ENCODE results near the gene SMG1. TPM values are rescaled to one million over a fixed set of nuclear protein-coding genes. Genes with fewer than 3 reads are reported as not detected.
"Not testable (repeated sequence)": the region's sequence is repeated elsewhere in the genome, so short reads cannot be mapped to it uniquely, and the experiment has no call there.

SMG1 gene
- total RNA-seq, 2 donors from 2014 or later = 166 to 216 TPM

GRCh38 chr16:18784917-18785623, 141.1 kb downstream of the SMG1 start:
- Mint-ChIP-seq H3K36me3 (ENCODE audit: low read depth) (peaks cover 80% of the 10 kb centered on the region), H3K9me3 (peaks cover 3% of the 10 kb centered on the region), H3K4me3 (peak overlapping the region; percentile 99), H3K27me3 (no peaks in the 10 kb centered on the region), H3K27ac (peak overlapping the region; percentile 77), H3K4me1 (peaks cover 47% of the 10 kb centered on the region)
- ATAC-seq (replicated peaks) = no peak

GRCh38 chr16:18783430-18784341, 142.5 kb downstream of the SMG1 start:
- peak; percentile 77 for ATAC-seq (replicated peaks)
- peaks cover 73% of the 10 kb centered on the region for H3K36me3 Mint-ChIP-seq (ENCODE audit: low read depth)
- peaks cover 43% of the 10 kb centered on the region for H3K4me1 Mint-ChIP-seq
- H3K27me3 Mint-ChIP-seq = no peaks in the 10 kb centered on the region
- H3K9me3 Mint-ChIP-seq = peaks cover 3% of the 10 kb centered on the region
- H3K27ac Mint-ChIP-seq = peak overlapping the region; percentile 85
- peak overlapping the region; percentile 99 for H3K4me3 Mint-ChIP-seq

- no peaks in the 10 kb centered on the region for H3K27me3 Mint-ChIP-seq
- H3K4me1 Mint-ChIP-seq = peaks cover 37% of the 10 kb centered on the region
- H3K27ac Mint-ChIP-seq = peak overlapping the region; percentile 85
- ATAC-seq (replicated peaks) = peak; percentile 75
- peaks cover 68% of the 10 kb centered on the region for H3K36me3 Mint-ChIP-seq (ENCODE audit: low read depth)
- H3K9me3 Mint-ChIP-seq = peaks cover 3% of the 10 kb centered on the region
- H3K4me3 Mint-ChIP-seq = peak overlapping the region; percentile 99
These were observed 143.3 kb downstream of the SMG1 start for GRCh38 chr16:18782697-18783429.

- not testable (repeated sequence) for H3K4me3 Mint-ChIP-seq; H3K27ac Mint-ChIP-seq; ATAC-seq (replicated peaks); H3K9me3 Mint-ChIP-seq; H3K27me3 Mint-ChIP-seq
- peaks cover 52% of the 10 kb centered on the region for H3K36me3 Mint-ChIP-seq (ENCODE audit: low read depth)
- H3K4me1 Mint-ChIP-seq = peaks cover 27% of the 10 kb centered on the region
These were observed 145.0 kb downstream of the SMG1 start for GRCh38 chr16:18781232-18781631.

- ATAC-seq (replicated peaks); H3K9me3 Mint-ChIP-seq; H3K4me3 Mint-ChIP-seq; H3K27me3 Mint-ChIP-seq; H3K27ac Mint-ChIP-seq: not testable (repeated sequence)
- Mint-ChIP-seq H3K4me1 (peaks cover 21% of the 10 kb centered on the region), H3K36me3 (ENCODE audit: low read depth) (peaks cover 46% of the 10 kb centered on the region)
These were observed 145.7 kb downstream of the SMG1 start for GRCh38 chr16:18780460-18781026.

GRCh38 chr16:18777664-18778063, 148.5 kb downstream of the SMG1 start:
- not testable (repeated sequence) for H3K27ac Mint-ChIP-seq; H3K4me1 Mint-ChIP-seq; H3K9me3 Mint-ChIP-seq; ATAC-seq (replicated peaks); H3K4me3 Mint-ChIP-seq; H3K27me3 Mint-ChIP-seq
- peaks cover 17% of the 10 kb centered on the region for H3K36me3 Mint-ChIP-seq (ENCODE audit: low read depth)

- ATAC-seq (replicated peaks); H3K27me3 Mint-ChIP-seq; H3K4me3 Mint-ChIP-seq; H3K9me3 Mint-ChIP-seq; H3K27ac Mint-ChIP-seq; H3K4me1 Mint-ChIP-seq: not testable (repeated sequence)
- peaks cover 10% of the 10 kb centered on the region for H3K36me3 Mint-ChIP-seq (ENCODE audit: low read depth)
These were observed 149.9 kb downstream of the SMG1 start for GRCh38 chr16:18776334-18776733.

GRCh38 chr16:18774651-18775050, 151.6 kb downstream of the SMG1 start:
- peaks cover 14% of the 10 kb centered on the region for H3K36me3 Mint-ChIP-seq (ENCODE audit: low read depth)
- not testable (repeated sequence) for H3K27me3 Mint-ChIP-seq; ATAC-seq (replicated peaks); H3K4me3 Mint-ChIP-seq; H3K4me1 Mint-ChIP-seq; H3K9me3 Mint-ChIP-seq; H3K27ac Mint-ChIP-seq

GRCh38 chr16:18772171-18772570, 154.0 kb downstream of the SMG1 start:
- H3K36me3 Mint-ChIP-seq (ENCODE audit: low read depth); ATAC-seq (replicated peaks); H3K27me3 Mint-ChIP-seq; H3K27ac Mint-ChIP-seq; H3K4me3 Mint-ChIP-seq; H3K9me3 Mint-ChIP-seq: not testable (repeated sequence)
- peaks cover 10% of the 10 kb centered on the region for H3K4me1 Mint-ChIP-seq

GRCh38 chr16:18770336-18770962, 155.8 kb downstream of the SMG1 start:
- Mint-ChIP-seq H3K27ac (peak overlapping the region; percentile 77), H3K4me3 (peak overlapping the region; percentile 47), H3K4me1 (peaks cover 10% of the 10 kb centered on the region)
- H3K36me3 Mint-ChIP-seq (ENCODE audit: low read depth); H3K27me3 Mint-ChIP-seq; H3K9me3 Mint-ChIP-seq: not testable (repeated sequence)
- peak; percentile 83 for ATAC-seq (replicated peaks)

- H3K9me3 Mint-ChIP-seq; H3K27me3 Mint-ChIP-seq; H3K27ac Mint-ChIP-seq; H3K36me3 Mint-ChIP-seq (ENCODE audit: low read depth); H3K4me3 Mint-ChIP-seq: not testable (repeated sequence)
- ATAC-seq (replicated peaks) = peak; percentile 48
- H3K4me1 Mint-ChIP-seq = peaks cover 10% of the 10 kb centered on the region
These were observed 159.0 kb downstream of the SMG1 start for GRCh38 chr16:18767217-18767616.

GRCh38 chr16:18762713-18763112, 163.5 kb downstream of the SMG1 start:
- not testable (repeated sequence) for H3K27me3 Mint-ChIP-seq

GRCh38 chr16:18759598-18760520, 166.3 kb downstream of the SMG1 start:
- H3K27ac Mint-ChIP-seq = not testable (repeated sequence)
- H3K4me3 Mint-ChIP-seq = peak overlapping the region; percentile 11
- ATAC-seq (replicated peaks) = peak; percentile 52

More at GRCh38 chr16:18762713-18763112, 163.5 kb downstream of the SMG1 start:
- H3K4me1 Mint-ChIP-seq; H3K27ac Mint-ChIP-seq; H3K4me3 Mint-ChIP-seq; H3K36me3 Mint-ChIP-seq (ENCODE audit: low read depth); H3K9me3 Mint-ChIP-seq: not testable (repeated sequence)
- peak; percentile 83 for ATAC-seq (replicated peaks)

More at GRCh38 chr16:18759598-18760520, 166.3 kb downstream of the SMG1 start:
- peaks cover 15% of the 10 kb centered on the region for H3K4me1 Mint-ChIP-seq
- H3K9me3 Mint-ChIP-seq; H3K36me3 Mint-ChIP-seq (ENCODE audit: low read depth); H3K27me3 Mint-ChIP-seq: not testable (repeated sequence)
